ENCODE data around the gene METTL25.

Gene METTL25

DNA sequence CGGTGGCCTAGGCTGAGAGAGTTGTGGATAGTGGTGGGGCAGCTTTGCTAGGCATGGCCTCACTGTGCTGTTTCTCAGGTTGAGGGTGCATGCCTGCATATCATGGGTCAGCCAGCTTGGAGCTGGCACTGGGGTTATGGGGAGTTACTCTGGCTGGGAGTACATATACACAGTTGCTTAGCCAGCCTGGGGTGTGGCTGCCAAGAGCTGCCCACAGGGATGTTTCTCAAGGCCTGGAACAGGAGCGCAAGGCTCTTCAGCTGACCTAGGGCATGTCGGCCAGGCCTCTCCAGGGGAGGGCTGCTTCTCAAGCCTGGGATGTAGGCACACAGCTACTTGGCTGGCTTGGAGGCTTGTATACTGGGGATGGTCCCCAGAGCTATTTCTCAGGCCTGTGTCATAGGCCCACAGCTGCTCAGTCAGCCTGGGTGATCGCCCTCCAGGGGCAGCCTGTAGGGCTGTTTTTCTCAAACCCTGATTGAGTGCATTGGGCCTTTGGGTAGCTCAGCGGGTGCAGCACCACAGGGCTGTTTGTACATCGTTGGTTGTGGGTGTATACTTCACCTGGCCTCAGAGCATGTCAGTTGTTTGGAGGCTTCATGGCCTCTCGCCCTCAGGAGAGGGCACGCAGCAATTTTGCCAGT is 114.9 kb downstream of the METTL25 start:
- no peak overlapping the region for H3K4me3 ChIP-seq (ENCODE audit: low read length)
- no peak for TF ChIP-seq ZNF274 (IDR thresholded peaks at IDR 0.05; ENCODE audit: low read depth, low read length)

DNA sequence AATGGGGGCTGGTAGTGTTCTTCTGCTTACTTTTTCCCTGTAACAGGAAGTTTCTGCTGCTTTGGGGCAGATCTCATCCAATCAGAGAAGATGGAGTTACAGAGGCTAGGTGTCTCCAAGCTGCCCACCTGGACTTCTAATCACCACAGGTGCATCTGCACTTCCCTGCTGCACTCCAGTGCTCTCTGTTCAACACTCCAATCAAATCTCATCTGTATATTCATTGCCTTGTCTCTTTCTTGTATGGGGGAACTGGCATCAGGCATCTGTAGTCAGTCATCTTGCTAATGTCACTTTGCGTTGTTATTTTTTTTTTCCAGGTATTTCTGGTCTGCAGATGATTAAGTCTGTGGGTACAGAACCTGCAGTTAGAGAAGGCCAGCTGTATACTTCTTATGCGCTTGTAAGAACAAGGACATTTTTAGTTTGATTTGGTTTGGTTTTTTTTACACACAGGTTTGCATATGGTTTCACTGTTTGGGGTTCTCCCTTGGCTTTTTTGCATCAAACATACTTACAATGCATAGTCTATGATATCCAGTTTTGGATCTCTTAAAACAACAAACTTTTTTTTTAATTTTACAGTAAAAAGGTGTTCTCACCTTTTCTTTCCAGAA is 116.0 kb downstream of the METTL25 start:
- no peak for TF ChIP-seq ZNF274 (IDR thresholded peaks at IDR 0.05; ENCODE audit: low read depth, low read length)
- no peak overlapping the region for H3K4me3 ChIP-seq (ENCODE audit: low read length)

DNA sequence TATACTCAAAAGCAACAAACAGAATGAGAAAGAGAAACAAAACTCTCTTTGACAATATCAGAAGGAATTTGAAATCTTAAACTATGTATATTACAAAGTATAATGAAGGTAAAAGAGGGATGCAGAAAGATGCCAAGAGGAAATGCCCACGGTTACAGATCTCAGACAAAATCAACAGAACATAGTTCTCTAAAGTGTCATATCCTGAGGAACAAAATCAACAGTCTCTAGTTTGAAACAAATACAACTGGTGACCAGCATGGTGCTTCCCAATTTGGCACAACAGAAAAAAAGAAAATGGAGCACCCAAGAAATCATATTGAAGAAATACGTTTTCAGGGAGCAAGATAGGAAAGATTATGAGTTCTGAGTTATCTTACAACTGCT is 116.5 kb downstream of the METTL25 start:
- H3K4me3 ChIP-seq (ENCODE audit: low read length), result no peak overlapping the region
- TF ChIP-seq ZNF274 (IDR thresholded peaks at IDR 0.05; ENCODE audit: low read depth, low read length), result no peak

DNA sequence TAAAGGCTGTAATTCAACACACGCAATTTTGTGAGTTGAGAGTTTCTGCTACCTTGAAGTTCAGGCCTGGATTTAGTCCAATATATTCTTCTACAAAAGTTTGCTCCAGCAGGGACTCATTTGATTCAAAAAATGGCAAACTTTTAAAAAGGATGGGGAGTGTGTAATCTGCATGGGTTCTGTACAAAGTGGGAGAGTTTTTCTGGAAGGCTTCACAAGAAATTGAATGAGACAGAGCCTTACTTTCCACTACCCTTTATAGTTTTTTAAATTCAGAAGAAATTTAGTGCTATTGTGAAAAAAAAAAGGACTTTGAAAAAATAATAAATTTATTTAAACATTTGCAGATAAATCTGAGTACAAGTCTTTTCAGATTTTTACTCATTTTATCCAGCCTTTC is 116.9 kb downstream of the METTL25 start:
- no peak for TF ChIP-seq ZNF274 (IDR thresholded peaks at IDR 0.05; ENCODE audit: low read depth, low read length)
- no peak overlapping the region for H3K4me3 ChIP-seq (ENCODE audit: low read length)

DNA sequence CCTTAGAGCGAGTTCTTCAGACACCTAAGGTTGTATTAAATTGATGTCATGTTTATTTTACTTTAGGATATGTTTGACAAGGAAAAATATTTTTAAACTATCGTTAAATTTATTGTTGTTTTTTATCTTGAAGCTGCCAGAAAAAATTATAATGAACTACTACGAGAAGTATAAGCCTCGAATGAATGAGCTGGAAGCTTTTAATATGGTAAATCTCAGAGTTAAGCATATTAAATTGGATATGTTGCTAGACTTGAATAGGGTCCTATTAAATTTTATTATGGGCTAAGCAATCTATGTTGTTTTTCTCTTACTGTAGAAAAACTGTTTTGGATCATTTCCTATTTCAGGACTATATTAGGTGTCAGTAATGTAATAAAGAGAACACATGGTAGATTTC is 118.2 kb downstream of the METTL25 start:
- no peak overlapping the region for H3K4me3 ChIP-seq (ENCODE audit: low read length)
- TF ChIP-seq ZNF274 (IDR thresholded peaks at IDR 0.05; ENCODE audit: low read depth, low read length), result no peak

DNA sequence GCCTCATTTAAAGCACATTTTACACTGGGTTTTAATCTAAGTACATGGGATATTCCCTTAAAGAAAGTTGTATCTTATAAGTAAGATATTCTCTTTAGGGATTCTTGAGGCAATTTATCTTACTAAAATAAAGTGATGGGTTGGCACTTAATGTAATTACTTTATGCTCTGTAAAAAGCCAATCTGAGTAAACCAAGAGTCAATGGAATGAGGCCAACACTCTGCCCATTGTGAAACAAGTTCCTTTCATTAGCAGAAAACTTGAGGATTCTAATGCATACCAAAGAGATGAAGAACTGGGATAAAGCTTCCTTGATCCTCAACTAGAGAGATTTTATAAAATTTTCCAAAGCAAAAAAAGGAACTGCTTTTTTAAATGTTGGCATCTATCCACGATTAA is 121.2 kb downstream of the METTL25 start:
- no peak overlapping the region for H3K4me3 ChIP-seq (ENCODE audit: low read length)
- no peak for TF ChIP-seq ZNF274 (IDR thresholded peaks at IDR 0.05; ENCODE audit: low read depth, low read length)

DNA sequence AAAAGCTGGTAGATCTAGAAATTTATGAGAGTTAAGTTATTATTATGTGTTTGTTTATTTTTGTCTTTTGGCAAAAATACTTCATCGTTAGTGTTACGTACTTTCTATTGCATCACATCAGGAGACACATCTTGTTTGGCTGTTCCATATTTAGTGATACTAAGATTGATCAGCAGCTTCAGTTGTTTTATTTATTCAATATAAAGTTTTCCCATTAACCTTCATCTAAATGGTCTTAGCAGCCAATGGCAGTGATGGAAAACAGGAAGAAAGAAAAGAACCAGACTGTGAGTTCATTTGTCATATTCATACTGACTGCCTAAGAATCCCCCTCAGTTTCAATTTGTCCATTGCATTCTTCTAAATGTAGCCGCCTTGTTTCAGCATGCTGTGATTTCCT is 122.3 kb downstream of the METTL25 start:
- no peak for TF ChIP-seq ZNF274 (IDR thresholded peaks at IDR 0.05; ENCODE audit: low read depth, low read length)
- no peak overlapping the region for H3K4me3 ChIP-seq (ENCODE audit: low read length)

DNA sequence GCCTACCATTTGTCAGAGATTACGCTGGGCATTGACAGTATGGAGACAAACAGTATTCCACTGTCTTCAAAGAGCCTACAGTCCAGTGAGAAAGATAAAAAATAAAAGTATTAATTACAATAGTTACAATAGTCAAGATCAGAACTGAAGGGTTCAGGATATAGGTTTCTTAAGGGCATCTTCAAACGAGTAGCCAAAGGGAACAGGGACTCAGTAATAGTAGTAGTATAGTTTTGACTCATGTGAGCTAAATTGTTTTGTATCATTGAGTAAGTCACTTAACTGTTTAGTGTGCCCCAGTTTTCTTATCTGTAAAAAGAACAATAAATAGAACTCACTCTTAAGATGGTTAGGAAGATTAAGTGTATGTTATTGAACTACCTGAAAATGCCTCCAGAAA is 123.6 kb downstream of the METTL25 start:
- no peak overlapping the region for H3K4me3 ChIP-seq (ENCODE audit: low read length)
- TF ChIP-seq ZNF274 (IDR thresholded peaks at IDR 0.05; ENCODE audit: low read depth, low read length), result no peak

DNA sequence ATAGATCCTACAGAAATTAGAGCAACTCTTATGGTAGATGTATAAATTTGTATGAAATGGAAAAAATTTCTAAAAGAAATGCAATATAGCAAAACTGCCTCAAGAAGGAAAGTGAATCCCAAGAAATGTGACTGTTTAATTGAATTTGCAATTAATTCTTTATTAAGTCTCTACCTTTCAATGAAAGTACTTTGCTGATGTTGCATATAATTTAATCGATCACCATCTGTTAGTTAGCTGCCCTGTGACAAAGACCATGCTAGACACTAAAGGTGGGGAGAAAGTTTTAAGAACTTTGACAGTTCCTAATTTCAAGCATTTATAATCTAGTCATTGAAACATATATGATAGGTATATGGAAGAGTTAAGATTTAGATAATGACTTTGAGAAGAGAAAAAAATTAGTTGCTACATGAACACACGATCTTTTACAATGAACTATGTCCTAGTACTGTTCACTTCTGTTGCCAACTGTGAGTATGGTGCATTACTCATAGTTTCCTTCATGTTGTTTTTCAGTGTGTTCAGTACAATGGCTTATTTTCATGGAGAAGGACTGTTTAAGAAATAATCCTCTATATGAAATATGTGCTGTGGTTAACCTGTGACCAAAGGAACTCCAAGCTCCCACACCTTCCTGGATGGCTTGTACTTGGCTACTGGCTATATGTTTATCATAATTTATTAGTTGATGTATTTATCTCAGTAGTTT is 128.4 kb downstream of the METTL25 start:
- no peak for TF ChIP-seq ZNF274 (IDR thresholded peaks at IDR 0.05; ENCODE audit: low read depth, low read length)

DNA sequence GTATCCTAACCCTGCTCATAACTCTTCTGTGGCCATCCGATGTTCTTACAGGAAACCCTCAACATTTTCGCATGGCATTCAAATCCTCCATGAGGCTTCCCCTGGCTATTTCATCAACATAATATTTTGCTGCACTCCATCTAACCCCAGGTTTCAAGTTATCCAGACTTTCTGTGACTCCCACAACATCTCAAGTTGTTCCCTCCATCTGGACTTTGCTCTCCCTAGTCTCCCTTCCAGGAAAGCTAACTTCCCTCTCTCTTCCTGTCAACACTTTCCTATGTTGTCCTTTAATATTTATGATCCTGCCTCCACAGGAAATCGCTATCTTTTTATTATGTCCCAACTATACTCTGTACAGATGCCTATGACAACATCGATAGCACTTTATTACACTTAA is 146.1 kb downstream of the METTL25 start:
- no peak overlapping the region for H3K4me3 ChIP-seq (ENCODE audit: low read length)
- TF ChIP-seq ZNF274 (IDR thresholded peaks at IDR 0.05; ENCODE audit: low read depth, low read length), result no peak

More for the DNA sequence above, 128.4 kb downstream of the METTL25 start:
- no peak overlapping the region for H3K4me3 ChIP-seq (ENCODE audit: low read length)

DNA sequence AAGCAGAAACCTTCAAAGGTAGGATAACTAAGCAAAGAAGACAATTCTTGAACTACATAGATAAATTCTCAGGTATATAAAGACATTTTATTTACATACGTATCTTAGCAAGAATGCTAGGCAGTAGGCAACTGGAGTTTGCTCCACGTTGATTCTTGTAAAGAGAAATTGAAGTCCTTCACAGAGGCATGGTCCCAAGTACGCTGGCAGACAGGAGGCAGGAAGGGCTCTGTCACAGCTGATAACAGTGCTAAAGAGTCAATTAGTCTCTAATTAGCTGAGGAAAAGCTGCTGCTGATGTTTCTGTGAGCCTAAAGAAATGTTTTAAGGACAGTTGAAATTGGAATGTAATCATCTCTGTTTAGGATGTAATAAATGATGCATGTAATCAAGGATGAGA is 146.8 kb downstream of the METTL25 start:
- no peak overlapping the region for H3K4me3 ChIP-seq (ENCODE audit: low read length)
- TF ChIP-seq ZNF274 (IDR thresholded peaks at IDR 0.05; ENCODE audit: low read depth, low read length), result no peak

DNA sequence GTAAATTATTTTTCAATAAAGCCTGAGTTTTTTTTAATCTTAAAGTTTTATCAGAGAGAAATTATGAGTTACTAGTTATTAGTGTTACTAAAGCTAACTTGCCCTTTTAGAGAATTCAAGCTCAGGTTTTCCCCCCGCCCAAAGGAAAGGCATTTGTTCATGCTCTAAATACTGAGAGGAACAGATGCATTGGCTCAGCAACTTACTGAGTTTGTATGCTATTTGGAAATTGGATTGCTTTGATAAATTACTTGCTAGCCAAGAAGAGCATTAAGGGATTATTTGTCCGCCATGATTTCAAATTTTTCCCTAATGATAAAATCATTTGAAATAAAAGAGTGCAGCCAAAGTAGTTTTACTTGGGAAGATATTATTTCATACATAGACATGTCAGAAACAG is 149.4 kb downstream of the METTL25 start:
- H3K4me3 ChIP-seq (ENCODE audit: low read length), result no peak overlapping the region
- no peak for TF ChIP-seq ZNF274 (IDR thresholded peaks at IDR 0.05; ENCODE audit: low read depth, low read length)

DNA sequence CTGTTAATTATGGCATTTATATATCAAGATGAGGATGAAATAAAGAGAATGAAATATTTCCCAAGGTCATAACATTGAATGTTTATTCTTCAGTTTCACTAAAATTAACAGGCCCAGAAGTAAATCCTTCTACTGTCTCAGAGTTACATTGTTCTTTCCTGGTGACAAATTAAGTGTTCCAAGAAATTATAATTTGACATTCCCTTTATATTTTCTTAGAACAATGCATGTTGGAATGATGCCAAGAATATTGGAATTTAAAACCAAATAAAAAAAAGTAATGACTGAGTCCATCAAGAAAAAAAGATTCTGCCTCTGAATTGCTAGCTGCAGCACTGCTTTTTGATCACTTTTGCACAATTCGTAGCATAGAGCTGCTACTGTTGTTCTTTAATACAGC is 152.1 kb downstream of the METTL25 start:
- H3K4me3 ChIP-seq (ENCODE audit: low read length), result no peak overlapping the region
- TF ChIP-seq ZNF274 (IDR thresholded peaks at IDR 0.05; ENCODE audit: low read depth, low read length), result no peak

DNA sequence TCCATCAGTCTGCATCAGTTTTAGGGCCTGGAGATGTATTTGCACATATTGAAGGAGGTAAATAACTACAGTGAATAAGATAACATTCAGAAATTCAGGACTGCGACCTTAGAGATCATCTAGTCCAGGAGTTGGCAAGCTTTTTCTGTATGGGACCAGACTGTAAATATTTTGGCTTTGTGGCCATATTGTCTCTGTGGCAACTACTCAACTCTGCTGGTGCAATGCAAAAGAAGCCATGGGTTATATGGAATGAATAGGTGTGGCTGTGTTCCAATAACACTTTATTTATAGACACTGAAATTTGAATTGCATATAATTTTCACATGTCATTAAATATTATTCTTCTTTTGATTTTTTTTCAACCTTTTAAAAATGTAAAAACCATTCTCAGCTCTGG is 156.6 kb downstream of the METTL25 start:
- no peak overlapping the region for H3K4me3 ChIP-seq (ENCODE audit: low read length)
- TF ChIP-seq ZNF274 (IDR thresholded peaks at IDR 0.05; ENCODE audit: low read depth, low read length), result no peak

DNA sequence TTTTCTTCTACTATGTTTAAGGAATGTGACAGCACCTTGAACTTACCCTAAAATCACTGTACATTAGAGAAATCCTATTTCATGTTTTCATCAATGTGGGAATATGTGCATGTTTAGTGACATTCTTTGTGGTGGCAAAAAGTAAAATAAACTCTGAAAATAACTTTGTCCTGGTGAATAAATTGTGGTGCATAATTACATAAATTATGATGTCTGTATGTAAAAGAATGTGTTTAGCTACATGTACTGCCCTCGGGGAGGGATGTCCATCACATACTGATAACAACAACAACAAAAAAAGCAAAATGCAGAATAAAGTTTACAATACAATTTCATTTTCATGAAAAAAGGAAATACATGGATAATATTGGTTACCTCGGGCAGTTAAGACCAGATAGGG is 157.3 kb downstream of the METTL25 start:
- H3K4me3 ChIP-seq (ENCODE audit: low read length), result no peak overlapping the region
- TF ChIP-seq ZNF274 (IDR thresholded peaks at IDR 0.05; ENCODE audit: low read depth, low read length), result no peak

All from GM08714 (cell line).